Activated gamma-delta T cell treated with anti-CD3 and anti-CD28 coated beads, Interleukin-2, amount 50 U/mL, for 16 hours (primary cell): Measurements from ENCODE around the gene DAZAP2.
"Not testable (repeated sequence)": the region's sequence is repeated elsewhere in the genome, so short reads cannot be mapped to it uniquely, and the experiment has no call there.

Source experiments
- DNase-seq: peaks from one replicate; pipeline ENCODE4 v3.0.0-alpha.2; 2020; ENCODE audit warnings: low read depth

The DAZAP2 gene

DNA sequence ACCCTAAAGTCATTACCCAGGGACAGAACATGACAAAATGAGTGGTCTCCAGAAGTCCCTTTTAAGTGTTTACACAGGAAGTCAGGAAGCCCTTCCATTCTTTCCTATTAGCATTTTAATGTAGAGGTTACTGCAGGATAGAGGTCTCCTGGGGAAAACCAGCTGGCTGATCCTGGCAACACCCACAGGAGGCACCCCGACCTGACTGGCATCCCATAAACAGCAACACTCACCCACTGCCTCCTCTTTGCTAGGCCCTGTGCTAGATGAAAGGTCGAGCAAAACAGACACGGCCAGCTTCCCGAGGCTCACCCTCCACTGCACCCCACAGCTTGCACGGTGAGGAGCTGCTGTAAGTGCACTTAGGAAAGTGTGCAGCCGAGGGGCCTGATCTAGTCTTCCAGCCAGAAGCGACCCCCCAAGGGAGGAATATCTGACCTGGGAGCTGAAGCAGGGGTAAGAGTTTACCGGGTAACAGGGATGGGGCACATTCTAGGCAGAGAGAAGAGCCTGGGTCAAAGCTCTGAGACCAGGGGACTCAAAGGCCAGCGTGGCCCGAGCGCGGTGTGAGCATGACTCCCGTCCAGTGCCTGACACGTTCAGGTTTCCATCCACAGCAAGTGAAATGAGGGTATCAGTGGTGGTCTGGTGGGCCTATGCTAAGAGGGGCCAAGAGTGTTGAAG is 9.0 kb downstream of the DAZAP2 start:
- DNase-seq, result no peak

DNA sequence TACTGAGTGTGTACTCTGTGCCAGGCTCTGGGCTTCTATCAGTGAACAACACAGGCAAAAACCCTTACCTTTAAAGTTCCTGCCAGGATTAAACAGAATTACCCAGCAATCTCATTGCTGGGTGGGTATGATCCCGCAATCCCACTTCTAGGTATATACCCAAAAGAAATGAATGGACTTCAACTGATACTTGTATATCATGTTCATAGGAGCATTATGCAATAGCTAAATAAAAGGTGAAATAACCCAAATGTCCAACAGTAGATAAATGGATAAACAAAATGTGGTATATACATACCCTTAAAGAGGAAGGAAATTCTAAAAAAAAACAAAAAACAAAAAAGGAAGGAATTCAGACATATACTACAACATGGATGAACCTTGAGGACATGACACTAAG is 14.7 kb downstream of the DAZAP2 start:
- DNase-seq, result no peak

DNA sequence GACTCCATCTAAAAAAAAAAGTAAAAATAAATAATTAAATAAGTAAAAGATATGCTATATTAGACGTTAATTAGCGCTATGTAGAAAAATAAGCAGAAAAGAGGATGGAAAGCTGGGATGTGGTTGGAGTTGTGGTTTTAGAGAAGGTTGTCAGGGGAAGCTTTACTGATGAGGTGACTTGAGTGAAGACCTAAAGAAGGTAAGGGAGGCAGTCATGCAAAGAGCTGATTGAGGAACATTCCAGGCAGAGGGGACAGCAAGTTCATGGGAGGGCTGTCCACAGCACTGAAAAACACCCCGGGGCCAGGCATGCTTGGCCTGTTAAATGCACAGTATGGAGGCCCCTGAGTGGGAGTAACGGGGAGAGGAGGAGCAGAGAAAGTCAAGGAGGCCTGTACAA is 15.9 kb downstream of the DAZAP2 start:
- no peak for DNase-seq

DNA sequence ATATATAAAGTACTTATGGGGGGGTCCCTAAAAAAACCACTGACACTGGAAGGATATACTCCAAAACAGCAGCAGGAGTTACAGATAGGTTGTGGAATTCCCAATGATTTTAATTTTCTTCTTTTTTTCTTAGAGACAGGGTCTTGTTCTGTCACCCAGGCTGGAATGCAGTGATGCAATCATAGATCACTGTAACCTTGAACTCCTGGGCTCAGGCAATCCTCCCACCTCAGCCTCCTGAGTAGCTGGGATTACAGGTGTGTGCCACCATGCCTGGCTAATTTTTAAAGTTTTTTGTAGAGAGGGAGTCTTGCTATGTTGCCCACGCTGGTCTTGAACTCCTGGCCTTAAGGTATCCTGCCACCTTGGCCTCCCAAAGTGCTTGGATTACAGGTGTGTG is 21.0 kb downstream of the DAZAP2 start:
- DNase-seq, result not testable (repeated sequence)

DNA sequence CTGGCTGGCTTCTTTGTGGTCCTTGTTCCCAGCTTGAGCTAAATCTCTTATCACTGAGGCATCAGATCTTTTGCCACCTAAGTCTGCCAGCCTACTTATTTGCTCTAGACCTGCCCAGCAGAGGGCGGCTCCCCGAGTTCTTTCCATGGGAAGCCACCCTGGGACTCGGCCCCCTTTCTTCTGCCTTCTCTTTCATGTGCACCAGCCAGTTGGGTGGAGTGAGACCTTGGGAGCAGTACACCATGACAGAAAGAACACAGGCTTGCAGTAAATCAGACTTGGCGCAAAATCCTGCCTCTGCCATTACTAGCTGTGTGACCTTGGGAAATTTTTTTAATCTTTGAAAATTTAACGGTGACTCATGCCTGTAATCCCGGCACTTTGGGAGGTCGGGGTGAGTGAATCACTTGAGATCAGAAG is 24.1 kb downstream of the DAZAP2 start:
- DNase-seq, result no peak

DNA sequence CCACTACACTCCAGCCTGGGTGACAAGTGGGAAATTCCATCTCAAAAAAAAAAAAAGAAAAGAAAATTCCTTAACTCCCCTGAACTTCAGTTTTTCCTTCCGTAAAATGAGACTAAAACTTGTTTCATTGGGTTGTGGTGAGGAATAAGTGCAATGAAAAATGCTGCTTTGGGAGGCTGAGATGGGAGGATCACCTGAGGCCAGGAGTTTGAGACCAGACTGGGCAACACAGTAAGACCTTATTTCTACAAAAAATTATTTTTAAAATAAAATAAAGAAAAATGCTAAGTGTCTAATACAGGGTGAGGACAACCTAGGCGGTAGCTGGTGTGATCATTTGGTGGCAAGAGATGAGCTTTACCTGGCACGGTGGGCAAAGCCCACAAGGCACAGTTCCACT is 24.7 kb downstream of the DAZAP2 start:
- DNase-seq, result no peak

DNA sequence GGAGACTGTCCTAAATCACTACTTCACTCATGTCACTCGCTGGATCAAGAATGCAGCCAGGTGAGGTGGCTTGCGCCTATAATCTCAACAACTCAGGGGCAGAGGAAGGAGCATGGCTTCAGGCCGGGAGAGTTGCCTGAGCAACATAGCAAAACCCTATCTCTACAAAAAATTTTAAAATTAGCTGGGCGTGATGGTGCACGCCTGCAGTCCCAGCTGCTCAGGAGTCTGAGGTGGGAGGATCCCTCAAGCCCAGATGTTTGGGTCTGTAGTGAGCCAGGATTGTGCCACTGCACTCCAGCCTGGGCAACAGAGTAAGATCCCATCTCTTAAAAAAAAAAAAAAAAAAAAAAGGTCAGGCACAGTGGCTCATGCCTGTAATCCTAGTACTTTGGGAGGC is 25.7 kb downstream of the DAZAP2 start:
- DNase-seq, result no peak

DNA sequence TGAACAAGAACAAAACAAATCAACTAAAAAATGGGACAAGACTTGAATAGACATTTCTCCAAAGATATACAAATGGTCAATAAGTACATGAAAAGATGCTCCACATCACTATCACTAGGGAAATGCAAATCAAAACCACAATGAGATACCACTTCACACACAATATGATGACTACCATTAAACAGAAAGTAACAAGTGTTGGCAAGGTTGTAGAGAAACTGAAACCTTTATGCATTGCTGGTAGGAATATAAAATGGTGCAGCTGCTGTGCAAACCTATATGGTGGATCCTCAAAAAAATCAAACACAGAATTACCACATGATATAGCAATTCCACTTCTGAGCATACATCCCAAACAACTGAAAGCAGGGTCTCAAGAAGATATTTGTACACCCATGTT is 26.4 kb downstream of the DAZAP2 start:
- DNase-seq, result no peak

DNA sequence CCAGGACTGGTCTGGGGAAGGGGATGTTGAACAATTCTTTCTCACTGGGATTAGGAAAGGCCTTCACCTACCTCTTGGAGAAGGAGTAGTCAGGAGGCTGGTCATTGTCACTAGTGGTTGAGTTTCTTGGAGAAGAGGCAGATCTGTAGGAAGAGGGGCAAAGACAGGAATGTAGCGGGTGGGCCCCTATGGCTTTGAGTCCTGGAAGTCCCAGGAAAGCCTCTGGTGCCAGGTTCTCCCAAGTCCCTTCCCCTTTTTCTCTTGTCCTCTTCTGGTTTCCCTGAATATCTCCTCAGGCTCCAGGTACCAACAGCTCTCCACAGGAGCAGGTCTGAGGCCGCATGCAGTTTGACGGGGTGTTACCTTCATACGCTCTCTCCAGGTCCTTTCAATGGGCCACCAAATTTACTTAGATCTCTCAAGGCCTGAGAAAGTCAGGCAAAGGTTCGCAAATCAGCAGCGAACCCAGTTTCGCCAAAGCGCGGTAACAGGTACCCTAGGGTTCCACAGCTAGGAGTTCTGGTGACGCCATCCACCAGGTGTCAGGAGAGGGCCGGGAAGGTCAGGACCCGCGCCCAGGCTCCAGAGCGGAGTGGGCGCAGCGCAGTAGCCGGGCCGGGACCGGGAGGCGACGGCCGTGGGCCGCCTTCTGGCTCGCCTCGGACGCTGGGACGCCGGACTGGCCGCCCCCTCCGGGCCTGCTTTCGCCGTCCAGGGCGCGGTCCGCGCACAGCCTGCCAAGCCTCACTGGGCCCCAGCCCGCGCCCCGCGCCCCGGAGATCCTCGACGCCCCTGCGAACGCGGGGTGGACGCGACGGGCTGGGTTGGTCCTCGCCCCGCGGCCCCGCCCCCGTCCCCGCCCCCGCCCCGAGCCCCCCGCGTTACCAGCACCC is 30.8 kb downstream of the DAZAP2 start:
- DNase-seq, result peak; percentile 20

DNA sequence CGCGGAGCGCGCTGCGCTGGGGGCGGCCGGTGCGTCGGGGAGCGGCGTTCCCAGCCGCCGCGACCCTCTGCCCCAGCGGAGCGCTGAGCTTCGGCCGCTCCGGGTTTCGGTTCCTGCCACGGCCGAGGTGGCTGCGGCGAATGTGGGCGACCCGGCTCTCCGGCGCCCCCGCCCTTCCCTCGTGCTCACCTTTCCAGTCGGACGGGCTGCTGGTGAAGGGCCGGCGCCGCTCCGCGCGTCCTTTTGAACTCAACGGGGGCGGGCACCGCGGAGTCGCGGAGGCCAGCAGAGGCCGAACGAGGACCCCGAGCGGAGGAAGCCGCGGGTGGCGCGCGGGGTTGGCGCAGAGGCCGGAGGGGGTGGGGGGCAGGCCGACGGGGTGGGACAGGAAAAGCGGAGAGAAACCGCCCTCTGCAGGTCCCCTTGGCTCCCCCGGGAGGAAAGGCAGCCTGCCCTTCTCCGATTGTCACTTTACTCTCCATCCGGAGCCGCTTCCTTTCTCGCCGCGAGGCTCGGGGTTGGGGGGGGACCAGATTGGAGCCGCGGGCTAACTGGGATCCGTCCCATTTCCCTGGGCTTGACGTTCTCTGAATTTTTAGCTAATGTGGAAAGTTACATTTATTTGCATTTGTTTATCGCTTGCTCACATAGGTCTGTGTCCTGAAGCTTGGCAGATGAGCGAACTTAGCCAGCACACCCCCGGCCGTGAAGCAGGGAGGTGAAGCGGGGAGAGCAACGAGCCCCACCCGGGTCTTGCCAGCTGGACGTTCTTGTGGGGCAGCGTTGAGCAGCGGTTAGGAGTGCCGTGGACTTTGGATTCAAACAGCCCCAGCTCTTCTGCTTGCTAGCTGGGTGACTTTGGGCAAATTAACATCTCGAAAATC is 31.7 kb downstream of the DAZAP2 start, which contains the start of gene SMAGP:
Gene SMAGP (minus strand): TSS at position 349 of the 884 bp plus-strand sequence. CDS start 1,137 bp downstream, outside the sequence.
- DNase-seq, result peak; percentile 22

DNA sequence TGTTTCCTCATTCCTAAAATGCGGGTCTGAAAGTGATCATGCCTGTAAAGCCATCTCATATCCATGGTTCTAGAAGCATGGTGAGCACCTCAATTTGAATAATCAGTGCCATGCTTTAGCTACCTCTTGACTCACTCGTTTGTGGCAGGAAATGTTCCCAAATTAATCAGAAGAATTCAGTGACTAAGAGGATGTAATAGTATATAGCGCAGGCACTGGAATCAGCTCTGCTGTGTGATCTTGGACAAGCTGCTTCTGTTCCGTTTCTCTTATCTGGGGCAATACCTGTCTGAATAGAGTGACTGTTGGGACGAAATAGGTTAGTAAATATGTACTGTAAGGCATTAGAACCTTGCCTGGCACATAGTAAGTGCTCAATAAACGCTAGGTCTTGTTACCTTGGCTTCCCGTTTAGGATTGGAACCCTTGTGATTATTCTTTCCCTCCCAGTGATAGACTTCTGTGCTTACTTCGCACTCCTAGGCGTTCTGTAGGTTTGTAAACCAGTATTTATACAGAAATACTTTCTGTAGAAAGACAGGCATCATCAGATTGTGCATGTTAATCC is 32.4 kb downstream of the DAZAP2 start:
- no peak for DNase-seq

DNA sequence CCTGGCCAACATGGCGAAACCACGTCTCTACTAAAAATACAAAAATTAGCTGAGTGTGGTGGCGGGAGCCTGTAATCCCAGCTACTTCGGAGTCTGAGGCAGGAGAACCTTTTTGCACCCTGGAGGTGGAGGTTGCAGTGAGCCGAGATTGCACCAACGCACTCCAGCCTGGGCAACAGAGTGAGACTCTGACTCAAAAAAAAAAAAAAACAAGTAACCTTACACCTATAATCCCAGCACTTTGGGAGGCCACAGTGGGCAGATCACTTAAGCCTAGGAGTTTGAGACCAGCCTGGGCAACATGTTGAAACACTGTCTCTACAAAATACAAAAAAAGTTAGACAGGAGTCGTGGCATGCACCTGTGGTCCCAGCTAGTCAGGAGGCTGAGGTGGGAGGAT is 34.2 kb downstream of the DAZAP2 start:
- DNase-seq, result not testable (repeated sequence)

DNA sequence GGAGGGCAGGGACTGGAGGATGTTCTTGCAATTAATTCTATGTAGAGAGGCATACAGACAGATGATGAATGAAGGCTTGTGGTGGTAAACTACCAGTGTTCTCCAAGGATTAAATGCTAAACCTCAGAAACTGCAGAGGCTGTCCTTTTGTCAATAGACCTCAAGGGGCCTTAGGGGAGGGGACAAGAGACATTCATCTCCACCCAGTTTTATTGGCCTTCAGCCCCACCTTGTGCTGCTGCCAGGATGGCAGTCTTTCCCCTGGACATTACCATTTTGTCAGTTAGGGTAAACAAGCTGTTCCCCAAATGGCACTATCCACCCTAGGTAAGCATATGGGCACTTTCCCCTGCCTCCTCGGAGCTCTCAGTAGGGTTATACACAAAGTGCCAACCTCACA is 36.5 kb downstream of the DAZAP2 start:
- DNase-seq, result no peak

DNA sequence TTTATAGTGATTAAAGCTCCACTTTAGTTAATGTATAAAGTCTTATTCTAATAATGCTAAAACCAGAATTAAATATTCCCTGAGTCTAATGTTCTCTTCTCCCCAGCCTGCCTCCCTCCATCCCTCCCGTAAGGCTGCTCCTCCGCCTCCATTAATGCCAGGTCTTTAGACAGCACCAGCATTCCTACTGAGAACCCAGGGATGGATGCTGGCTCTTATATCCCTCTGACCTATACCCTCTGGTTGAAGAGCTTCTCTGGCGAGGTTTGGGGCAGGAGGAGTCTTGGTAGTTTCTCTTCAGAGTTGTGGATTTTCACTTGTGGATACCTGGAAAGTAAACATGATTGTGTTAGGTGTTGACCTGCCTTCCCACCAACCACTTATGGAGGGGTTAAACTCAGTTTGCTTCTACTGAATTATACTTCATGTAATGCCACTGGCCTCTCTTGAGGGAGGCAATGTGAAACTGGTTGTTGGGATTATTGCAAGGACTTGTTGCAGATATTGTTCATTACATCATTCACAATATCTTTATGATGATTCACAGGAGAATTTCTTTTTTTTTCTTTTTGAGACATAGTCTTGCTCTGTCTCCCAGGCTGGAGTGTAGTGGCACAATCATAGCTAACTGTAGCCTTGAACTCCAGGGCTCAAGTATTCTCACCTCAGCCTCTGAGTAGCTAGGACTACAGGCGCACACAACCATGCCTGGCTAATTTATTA is 42.7 kb downstream of the DAZAP2 start:
- DNase-seq, result no peak

DNA sequence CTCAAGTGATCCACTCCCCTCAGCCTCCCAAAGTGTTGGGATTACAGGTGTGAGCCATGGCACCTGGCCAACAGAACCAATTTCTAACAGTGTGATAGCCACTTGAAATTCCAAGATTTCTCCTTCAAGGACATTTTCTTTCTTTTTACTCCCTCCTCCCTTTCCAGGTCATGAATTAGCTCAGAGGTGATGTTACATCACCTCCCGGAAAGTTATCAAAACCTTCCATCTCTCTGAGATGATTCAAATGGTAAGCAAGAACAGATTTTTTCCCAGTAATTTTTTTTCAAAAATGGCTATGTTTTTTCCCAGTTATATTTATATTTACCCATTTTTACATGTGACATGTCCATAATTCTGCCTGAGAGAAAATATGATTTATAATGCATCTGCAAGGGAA is 47.2 kb downstream of the DAZAP2 start:
- DNase-seq, result no peak

DNA sequence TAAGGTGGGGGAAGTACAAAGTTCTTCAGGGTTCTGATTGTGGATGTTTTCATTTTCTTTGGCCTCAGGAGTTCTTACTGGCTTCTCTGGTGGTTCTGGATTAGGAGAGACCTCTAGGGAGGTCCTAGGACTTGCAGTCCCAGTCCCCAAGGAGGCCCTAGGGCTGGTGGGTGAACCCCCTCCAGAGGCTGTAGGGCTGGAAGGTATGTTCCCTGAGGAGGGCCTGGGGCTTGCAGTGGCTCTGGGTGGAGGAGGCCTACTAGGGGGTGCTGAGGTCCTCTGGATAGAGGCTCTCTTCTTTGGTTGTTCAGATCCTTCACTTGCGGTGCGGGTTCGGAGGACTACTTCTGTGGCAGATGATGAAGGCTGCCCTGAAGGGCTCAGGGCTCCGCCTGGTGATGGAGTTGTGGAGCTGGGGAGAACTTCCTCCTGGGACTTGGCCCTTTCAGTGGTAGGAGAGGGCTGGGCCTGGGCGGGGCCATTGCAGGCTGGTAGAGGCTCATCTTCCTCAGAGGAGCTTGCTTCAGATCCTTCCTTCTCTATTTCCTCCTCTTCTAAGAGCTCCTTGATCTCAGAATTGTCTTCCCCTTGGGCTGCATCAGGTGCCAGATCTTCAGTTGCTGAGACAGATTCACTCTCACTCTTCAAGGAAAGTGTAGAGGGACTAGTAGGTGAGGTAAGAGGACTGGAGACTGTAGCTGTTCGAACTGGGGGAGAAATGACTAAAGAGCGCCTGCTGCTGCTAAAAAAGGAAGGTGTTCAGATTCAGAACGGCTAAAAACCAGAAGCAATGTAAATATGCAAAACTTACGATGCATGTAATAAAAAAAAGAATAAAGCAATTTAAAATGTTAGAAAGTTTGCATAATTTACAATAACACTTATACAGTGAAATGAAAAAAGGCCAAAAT is 53.2 kb downstream of the DAZAP2 start:
- DNase-seq, result not testable (repeated sequence)
